Activated CD4-positive, alpha-beta T cell treated with anti-CD3 and anti-CD28 coated beads for 1 hour (primary cell): Measurements from ENCODE around the gene SCRN1.

Experiments
- DNase-seq: peaks from one replicate; pipeline ENCODE4 v3.0.0-alpha.2; 2020

Gene SCRN1

DNA sequence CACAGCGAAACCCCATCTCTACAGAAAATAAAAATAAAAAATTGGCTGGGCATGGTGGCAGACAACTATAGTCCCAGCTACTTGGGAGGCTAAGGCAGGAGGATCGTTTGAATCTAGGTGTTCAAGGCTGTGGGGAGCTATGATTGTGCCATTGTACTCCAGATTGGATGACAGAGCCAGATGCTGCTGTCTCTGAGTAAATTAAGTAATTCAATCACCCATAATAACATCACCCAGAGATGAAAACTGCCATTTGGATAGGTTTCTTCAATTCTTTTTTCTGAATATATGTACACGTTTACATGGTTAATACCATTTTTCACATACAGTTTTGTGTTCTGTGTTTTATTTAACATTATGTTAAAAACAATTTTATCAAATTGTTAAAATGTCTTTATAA, 104.0 kb downstream of the SCRN1 start:
- no peak for DNase-seq

DNA sequence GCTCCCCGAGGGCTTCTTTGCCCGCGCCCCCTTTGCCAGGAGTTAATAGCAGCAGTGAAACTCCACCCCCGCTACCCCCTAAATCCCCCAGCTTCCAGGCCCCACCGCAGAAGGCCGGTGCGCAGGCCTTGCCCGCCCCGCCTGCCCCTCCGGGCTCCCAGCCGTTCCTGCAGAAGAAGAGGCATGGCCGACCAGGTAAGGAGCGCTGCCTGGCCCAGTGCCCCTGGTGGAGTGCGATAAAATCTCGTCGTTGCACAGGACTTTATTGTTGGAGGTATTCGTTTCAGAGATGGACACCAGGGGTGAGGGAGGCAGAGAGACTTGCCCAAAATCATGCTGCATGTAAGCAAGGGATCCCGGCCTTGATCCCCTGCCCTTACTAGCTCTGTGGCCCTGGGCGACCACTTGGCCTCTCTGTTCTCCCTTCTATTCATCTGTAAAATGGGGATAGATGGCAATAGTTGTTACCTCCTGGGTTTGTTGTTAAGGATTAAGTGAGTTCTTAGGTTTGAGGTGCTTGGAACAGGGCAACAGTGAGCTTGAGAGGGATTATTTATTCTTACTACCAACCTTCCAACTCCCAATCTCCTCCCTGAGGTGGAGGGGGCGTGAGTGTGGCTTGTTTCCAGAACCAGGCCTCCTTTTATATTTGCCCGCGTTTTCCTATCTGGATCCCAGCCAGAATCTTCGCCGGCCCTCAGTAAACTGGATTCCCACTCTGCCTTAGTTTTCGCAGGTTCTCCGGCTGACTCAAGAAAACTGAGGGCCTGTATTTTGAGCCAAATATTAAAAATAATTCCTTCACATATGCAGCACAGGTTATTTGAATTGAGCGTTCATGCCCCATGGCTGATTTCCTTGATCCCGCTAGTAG, 105.0 kb downstream of the SCRN1 start:
- DNase-seq = no peak

GRCh38 chr7:29883462-29884398, 105.9 kb downstream of the SCRN1 start:
- no peak for DNase-seq

DNA sequence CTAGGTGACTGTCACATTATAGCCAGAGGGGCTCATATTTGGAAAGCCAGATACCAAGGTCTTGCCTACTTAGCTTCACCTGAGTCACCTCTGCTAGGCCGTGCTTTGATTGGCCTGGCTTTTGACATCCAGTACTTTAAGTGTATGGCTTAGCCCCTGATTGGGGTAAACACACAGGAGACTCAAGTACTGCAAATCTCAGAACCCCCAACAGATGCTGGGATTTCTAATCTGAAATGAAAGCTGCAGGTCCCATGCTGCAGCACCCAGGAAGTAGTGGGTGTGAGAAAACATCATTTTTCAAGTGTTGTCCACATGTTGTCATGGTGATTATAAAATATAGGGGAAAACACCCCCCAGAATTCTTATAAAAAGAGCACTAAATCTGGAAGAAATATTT, 107.1 kb downstream of the SCRN1 start:
- DNase-seq = no peak

DNA sequence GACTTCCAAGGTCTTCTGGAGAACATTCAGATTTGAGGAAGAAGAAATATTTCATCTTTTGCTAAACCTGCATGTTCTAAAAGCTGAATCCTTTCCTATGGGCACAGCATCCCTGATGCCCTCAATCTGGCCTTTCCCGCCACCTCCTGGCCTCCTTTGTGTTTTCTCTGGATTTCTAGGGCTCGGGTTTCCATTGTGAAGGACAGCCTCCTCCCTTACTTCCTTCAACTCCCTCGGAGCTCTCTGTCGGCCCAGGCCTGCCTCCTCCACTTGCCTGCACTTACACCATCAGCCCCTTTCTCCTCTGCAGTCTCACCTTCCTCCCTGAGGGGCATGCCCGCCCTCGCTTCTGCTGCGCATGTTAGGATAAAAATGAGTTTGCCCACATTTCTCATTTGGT, 107.9 kb downstream of the SCRN1 start:
- DNase-seq = no peak

GRCh38 chr7:29879609-29880008, 110.0 kb downstream of the SCRN1 start:
- no peak for DNase-seq

DNA sequence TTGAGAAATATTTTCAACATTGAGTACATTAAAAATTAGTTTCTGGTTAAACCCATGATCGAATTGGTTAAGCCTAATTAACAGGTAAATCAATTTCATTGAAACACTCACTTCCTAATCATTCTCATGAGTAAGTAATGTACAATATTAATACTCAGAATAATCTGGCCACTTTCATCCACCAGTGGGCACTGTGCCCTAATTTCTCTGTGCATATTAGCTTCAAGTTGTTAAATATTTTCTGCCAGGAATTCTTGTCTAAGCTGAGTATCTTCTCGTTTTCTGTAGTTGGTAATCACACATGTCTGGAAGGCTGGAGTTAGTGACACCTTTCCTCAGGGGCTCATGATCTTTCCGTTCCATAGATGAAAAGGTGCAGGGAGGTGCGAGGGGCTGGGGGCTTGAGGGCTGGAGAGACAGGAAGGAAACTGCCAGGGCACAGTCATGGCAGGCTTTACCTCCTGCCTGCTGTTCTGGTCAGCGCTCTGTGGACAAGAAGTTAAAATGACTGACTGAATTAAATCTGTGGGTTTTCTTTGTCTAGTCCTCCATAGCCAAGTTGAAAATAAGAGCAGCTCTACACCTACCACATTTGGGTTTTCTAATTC, 111.4 kb downstream of the SCRN1 start:
- no peak for DNase-seq

- no peak for DNase-seq
Observed at GRCh38 chr7:29877196-29877595, 112.4 kb downstream of the SCRN1 start.

- no peak for DNase-seq
Observed at GRCh38 chr7:29875741-29876140, 113.9 kb downstream of the SCRN1 start.

GRCh38 chr7:29873644-29874294, 115.8 kb downstream of the SCRN1 start:
- DNase-seq = no peak

DNA sequence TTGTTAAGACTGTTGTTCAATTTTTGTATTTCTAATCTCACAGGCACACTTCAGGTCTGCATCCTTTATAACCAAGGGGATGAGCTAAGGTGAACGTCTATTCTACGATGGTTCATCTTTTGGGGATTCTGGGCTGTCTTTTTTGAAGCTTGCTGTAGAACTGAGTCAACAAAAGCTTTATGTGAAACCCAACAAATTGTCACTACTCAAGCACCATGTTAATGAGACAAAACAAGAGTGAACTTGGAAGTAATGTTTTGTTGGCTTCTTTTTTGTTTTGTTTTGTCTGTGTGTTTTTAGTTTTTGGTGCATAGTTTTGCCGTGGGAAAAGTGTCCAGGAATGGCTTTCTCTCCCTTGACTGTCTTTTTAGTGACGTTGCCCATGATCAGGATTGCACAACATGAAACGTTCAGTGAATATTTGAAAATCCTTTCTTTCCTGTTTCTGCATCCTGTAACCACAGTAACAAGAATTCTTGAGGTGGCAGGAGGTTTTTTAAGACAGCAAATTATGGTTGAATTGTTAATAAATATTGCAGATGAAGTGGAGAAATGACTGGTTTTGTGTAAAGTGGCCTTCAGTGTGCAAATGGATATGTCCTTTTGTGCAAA, 117.7 kb downstream of the SCRN1 start:
- no peak for DNase-seq
